NCI-H2196 treated with DMSO at 0.1 percent for 48 hours (cell line): Measurements from ENCODE around the gene OR51B5.
"Not testable (repeated sequence)": the region's sequence is repeated elsewhere in the genome, so short reads cannot be mapped to it uniquely, and the experiment has no call there.

ENCODE experiments used
- DNase-seq: peaks from one replicate; lab custom pipeline; 2025; ENCODE audit not compliant: unreplicated experiment; lab: John Stamatoyannopoulos, UW

The OR51B5 gene

DNA sequence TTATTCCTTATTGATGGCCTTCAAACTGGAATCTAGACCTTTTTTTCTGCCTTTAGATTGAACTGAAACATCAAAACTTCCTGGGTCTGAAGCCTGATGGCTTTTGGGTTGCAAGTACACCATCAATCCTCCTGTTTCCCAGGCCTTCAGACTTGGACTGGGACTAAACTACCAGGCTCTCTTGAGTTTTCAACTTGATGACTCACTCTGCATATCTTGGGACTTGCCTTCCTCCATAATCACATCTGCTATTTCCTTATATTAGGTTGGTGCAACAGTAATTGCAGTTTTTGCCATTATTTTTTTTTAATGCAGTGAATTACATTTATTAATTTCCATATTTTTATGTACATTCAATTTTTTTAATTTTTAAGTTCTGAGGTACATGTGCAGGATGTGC, 7.0 kb downstream of the OR51B5 start:
- no peak for DNase-seq

DNA sequence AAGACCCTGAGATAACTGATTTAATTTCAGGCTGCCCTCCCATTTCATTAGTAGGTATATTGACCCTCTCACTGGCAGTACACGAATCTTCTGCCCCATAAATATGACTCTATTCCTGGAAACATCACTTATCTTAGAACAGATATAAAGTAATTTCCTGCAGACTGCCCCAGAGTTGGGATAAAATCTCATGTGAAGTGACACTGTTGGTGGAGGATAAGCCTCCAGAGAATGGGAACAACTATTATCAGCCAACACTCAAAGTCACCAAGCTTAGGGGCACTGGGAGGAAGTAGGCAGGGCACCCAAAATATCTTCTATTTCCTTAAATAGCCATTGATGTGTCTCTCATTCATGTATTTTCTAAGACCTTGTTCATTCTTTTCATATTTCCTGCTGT, 8.2 kb downstream of the OR51B5 start:
- DNase-seq, result no peak

GRCh38 chr11:5324197-5324596, 19.1 kb downstream of the OR51B5 start, which contains the start of gene OR51B2:
OR51B2 (minus strand) TSS chr11:5324297; CDS start chr11:5324297, 0 bp downstream.
- no peak for DNase-seq

DNA sequence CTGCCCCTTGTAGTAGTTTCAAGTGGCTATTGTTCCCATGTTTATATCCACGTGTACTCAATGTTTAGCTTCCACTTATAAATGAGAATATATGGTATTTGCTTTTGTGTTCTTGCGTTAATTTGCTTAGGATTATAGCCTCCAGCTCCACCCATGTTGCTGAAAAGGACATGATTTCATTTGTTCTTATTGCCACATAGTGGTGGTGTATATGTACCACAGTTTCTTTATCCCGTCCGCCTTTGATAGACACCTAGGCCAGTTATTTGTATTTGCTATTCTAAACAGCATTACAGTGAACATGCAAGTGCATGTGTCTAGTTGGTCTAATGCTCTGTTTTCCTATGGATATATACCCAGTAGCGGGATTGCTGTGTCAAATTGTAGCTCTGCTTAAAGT, 26.0 kb downstream of the OR51B5 start:
- no peak for DNase-seq

DNA sequence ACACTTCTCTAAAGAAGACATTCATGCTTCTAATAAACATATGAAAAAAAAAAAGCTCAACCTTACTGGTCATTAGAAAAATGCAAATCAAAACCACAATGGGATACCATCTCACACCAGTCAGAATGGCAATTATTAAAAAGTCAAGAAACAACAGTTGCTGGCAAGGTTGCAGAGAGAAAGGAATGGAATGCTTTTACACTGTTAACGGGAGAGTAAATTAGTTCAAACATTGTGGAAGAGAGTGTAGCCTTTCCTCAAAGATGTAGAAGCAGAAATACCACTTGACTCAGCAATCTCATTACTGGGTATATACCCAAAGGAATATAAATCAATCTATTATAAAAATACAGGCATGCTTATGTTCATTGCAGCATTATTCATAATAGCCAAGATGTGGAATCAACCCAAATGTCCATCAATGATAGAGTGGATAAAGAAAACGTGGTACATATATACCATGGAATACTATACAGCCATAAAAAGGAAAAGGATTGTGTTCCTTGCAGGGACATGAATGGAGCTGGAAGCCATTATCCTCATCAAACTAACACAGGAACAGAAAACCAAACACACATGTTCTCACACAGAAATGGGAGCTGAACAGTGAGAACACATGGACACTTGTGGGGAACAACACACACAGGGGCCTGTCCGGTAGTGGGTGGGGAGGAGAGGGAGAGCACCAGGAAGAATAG, 29.8 kb downstream of the OR51B5 start:
- not testable (repeated sequence) for DNase-seq

GRCh38 chr11:5310423-5310822, 32.9 kb downstream of the OR51B5 start:
- no peak for DNase-seq

- DNase-seq, result no peak
Measured at GRCh38 chr11:5307256-5308019, 35.9 kb downstream of the OR51B5 start.

- DNase-seq, result no peak
Measured at GRCh38 chr11:5304046-5304445, 39.3 kb downstream of the OR51B5 start.

- DNase-seq, result no peak
Measured at GRCh38 chr11:5303626-5304025, 39.7 kb downstream of the OR51B5 start.

- DNase-seq, result no peak
Measured at GRCh38 chr11:5301846-5302245, 41.5 kb downstream of the OR51B5 start, which contains the start of gene OR51B4. OR51B4 (minus strand) TSS chr11:5301946; CDS start chr11:5301946, 0 bp downstream.

DNA sequence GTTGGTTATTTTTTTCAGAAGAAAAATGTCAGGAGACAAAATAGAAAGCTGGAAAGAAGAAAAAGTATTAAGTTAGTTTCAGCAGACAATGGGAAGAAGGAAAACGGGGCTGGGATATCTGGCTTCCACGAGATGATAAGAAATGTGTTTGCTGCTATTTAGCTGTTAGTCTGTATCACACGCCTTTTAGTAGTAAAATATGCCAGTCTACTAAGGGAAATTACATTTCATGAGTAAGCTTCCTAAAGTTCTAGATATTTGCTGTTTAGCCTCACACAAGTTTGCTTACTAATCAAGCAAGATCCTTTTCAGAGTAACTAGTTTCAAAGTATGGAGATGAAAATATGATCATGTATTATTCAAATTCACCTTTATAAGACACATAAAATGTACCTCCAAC, 43.1 kb downstream of the OR51B5 start:
- no peak for DNase-seq

DNA sequence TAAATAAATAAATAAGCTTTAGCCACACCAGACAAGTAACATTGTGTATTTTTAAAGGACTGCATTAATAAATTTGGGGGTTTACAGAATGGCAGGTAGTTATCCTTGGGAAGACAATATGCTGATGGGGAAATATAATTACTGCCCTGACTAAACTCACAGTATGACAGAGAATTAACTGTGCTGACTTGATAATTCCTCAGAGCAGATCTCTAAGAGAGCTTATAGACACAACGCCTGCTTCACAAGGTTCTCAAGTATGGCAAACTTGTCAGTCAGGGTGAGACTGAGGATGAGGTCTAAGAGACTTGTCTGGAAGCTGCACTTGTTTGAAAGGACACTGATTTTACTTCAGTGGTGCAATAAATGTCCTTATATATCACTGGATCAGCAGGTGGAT, 44.9 kb downstream of the OR51B5 start:
- no peak for DNase-seq

DNA sequence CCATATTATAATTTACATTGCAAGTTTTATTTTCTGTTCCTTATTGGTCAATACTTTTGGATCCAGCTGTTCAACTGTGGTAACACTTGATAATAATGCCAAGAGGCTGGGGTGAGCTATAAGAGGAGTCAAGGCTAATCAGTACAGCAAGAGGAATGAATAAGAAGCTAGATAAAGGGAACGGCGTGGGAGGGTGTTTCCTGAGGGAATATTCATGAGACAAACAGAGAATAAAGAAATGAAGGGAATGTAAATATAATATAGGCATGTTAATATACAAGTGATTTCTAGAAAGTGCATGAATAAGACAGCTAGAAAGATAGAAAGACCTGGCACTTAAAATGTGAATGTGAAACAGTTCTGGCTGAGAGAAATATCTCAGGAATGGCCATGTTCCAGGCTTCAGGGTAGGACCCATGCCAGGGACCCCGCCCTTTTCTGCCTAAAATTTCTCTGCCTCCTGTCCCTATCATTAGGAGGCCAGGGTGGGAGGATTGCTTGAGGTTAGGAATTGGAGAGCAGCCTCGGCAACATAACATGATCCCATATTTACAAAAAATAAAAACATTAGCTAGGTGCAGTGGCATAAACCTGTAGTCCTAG, 45.5 kb downstream of the OR51B5 start:
- DNase-seq, result no peak

DNA sequence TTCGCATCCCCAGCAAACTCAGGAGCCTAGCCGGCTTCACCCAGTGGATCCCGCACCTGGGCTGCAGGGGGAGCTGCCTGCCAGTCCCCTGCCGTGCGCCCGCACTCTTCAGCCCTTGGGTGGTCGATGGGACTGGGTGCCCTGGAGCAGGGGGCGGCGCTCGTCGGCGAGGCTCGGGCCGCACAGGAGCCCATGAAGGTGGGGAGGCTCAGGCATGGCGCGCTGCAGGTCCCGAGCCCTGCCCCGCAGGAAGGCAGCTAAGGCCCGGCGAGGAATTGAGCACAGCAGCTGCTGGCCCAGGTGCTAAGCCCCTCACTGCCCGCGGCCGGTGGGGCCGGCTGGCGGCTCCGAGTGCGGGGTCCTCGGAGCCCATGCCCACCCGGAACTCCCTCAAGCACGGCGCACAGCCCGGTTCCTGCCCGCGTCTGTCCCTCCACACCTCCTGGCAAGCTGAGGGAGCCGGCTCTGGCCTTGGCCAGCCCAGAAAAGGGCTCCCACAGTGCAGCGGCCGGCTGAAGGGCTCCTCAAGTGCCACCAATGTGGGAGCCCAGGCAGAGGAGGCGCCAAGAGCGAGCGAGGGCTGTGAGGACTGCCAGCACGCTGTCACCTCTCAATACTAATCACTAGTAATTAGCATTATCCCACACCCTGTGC, 48.9 kb downstream of the OR51B5 start:
- DNase-seq, result not testable (repeated sequence)

- DNase-seq, result no peak
Measured at GRCh38 chr11:5293028-5293427, 50.3 kb downstream of the OR51B5 start.
